Esophagus muscularis mucosa (tissue), 4 donors: ENCODE measurements around the gene EHBP1. TPM values are rescaled to one million over a fixed set of nuclear protein-coding genes. Genes with fewer than 3 reads are reported as not detected.

ENCODE experiments used
- DNase-seq: peaks from one replicate; pipeline ENCODE4 v3.0.0-alpha.2; 2017; ENCODE audit errors: extremely low spot score
- H3K27ac ChIP-seq, 4 donors: fragments of 200-600 bp; sonication (generic); replicated peaks in 1 of 4; 1 replicate in 3 of 4; 2 replicates in 1 of 4; pipeline ENCODE4 v1.5.1; 2016 to 2019; ENCODE audit warnings: mild to moderate bottlenecking in 1 of 4
- H3K27me3 ChIP-seq, 4 donors: fragments of 200-600 bp; sonication (generic); one replicate each; pipeline versions ENCODE4 v1.5.1 to v1.6.0; 2016 to 2019
- H3K36me3 ChIP-seq, 4 donors: fragments of 200-600 bp; sonication (generic); one replicate each; pipeline ENCODE4 v1.5.1; 2016 to 2019
- H3K4me1 ChIP-seq, 4 donors: fragments of 200-600 bp; sonication (generic); one replicate each; pipeline ENCODE4 v1.5.1; 2016 to 2019
- H3K4me3 ChIP-seq, 4 donors: fragments of 200-600 bp; sonication (generic); 1 replicate in 2 of 4; 2 replicates in 2 of 4; pipeline ENCODE4 v1.5.1; 2016 to 2019; ENCODE audit warnings: mild to moderate bottlenecking in 4 of 4, moderate library complexity in 1 of 4
- H3K9me3 ChIP-seq, 4 donors: fragments of 200-600 bp; sonication (generic); 1 replicate in 3 of 4; 2 replicates in 1 of 4; pipeline ENCODE4 v1.5.1; 2016 to 2019
- EP300 ChIP-seq: sonication (generic); formaldehyde crosslinking; IDR thresholded peaks from one replicate; pipeline ENCODE4 v1.6.1; 2017; ENCODE audit warnings: antibody characterized with exemption
- POLR2A ChIP-seq: fragments of 450-650 bp; IDR thresholded peaks from one replicate; pipeline ENCODE4 v1.6.1; 2017; ENCODE audit warnings: antibody characterized with exemption, moderate library complexity, mild to moderate bottlenecking, low read depth
- POLR2AphosphoS5 ChIP-seq, 2 donors: sonication (generic); formaldehyde crosslinking; IDR thresholded peaks; one replicate each; pipeline ENCODE4 v1.6.1; 2017; ENCODE audit warnings: antibody characterized with exemption in 2 of 2
- WGBS: methylation state at CpG from one replicate; pipeline ENCODE4 v1.1.5; 2018; 5-methylcytosine and 5-hydroxymethylcytosine counted together
- intact Hi-C: fragments of 100-400 bp; cut with DNase I; formaldehyde crosslinking; loops from one replicate; pipeline ENCODE4 v1.15.1; 2023
- total RNA-seq, 4 donors: library from RNA; depleted of rRNA; stranded (reverse); fragments of >200 nt; gene quantifications; one replicate each; pipeline versions ENCODE4 v1.1.0 to v1.2.1, GENCODE V29; 2016
- TF ChIP-seq, protein P1 (sequence below), 3 experiments: fragments of 200-600 bp in 2 of 3; fragments of 450-650 bp in 1 of 3; sonication (generic) in 2 of 3; IDR thresholded peaks; one replicate each; pipeline ENCODE4 v1.5.1; 2017 to 2019; ENCODE audit warnings: antibody characterized with exemption in 3 of 3, mild to moderate bottlenecking in 2 of 3, moderate library complexity in 1 of 3

EHBP1 gene
- total RNA-seq, 4 donors from 2014 or later, result 103 to 199 (median 151) TPM

DNA sequence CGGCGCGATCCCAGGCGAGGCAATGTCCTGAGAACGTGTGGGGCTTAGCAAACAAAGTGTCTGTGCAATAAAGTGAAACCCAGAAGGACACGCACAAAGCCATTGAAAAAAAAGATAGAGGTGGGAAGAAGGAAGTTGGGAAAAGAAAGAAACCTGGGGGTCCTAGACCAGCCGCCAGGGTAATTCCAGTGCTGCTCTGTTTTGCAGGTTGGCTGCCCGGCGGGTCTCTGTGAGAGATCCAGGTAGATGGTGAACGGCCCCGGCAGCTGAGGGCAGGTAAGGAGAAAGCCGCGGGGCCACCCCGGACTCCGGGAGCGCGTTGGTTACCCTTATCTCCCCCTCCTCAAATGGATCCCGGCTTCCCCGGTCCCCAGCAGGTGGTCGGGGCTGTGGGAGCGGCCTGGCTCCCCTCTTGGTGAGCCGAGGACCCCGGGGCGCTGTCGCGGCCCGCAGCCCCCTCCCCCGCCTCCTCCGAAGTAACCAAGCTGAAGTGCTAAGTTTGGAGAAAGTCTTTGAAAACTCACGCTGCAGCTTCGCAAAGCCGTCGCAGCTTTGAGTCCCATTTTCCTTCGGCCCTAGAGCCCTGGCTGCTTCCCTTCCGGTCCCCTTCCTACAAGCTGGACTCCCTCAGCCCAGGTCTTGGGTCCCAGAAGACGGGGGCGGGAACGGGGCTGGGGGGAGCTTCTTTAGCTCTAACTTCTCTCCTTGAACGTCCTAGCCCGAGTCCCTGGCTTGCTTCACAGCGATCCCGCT is 345.7 kb downstream of the EHBP1 start:
- Histone ChIP-seq H3K9me3 (peaks cover 0 to 7% (median 0%) of the 10 kb centered on the region in 4 donors), H3K4me3 (peak overlapping the region; percentile 54 to 62 (median 58)), H3K27me3 (peaks cover 0 to 100% (median 69%) of the 10 kb centered on the region in 4 donors), H3K4me1 (peaks cover 62 to 74% (median 68%) of the 10 kb centered on the region in 4 donors), H3K36me3 (peaks cover 0 to 17% (median 9%) of the 10 kb centered on the region in 4 donors), H3K27ac (no peak overlapping the region)
- no peak for DNase-seq
- TF ChIP-seq, protein P1, sequence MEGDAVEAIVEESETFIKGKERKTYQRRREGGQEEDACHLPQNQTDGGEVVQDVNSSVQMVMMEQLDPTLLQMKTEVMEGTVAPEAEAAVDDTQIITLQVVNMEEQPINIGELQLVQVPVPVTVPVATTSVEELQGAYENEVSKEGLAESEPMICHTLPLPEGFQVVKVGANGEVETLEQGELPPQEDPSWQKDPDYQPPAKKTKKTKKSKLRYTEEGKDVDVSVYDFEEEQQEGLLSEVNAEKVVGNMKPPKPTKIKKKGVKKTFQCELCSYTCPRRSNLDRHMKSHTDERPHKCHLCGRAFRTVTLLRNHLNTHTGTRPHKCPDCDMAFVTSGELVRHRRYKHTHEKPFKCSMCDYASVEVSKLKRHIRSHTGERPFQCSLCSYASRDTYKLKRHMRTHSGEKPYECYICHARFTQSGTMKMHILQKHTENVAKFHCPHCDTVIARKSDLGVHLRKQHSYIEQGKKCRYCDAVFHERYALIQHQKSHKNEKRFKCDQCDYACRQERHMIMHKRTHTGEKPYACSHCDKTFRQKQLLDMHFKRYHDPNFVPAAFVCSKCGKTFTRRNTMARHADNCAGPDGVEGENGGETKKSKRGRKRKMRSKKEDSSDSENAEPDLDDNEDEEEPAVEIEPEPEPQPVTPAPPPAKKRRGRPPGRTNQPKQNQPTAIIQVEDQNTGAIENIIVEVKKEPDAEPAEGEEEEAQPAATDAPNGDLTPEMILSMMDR (IDR thresholded peaks at IDR 0.05), result no peak
- TF ChIP-seq POLR2AphosphoS5 (IDR thresholded peaks at IDR 0.05), result no peak
- no peak for TF ChIP-seq EP300
- no peak for TF ChIP-seq POLR2A
- 18% methylated on average over 33 of the region's 42 CpGs for WGBS
- intact Hi-C loops, result no loop called here

DNA sequence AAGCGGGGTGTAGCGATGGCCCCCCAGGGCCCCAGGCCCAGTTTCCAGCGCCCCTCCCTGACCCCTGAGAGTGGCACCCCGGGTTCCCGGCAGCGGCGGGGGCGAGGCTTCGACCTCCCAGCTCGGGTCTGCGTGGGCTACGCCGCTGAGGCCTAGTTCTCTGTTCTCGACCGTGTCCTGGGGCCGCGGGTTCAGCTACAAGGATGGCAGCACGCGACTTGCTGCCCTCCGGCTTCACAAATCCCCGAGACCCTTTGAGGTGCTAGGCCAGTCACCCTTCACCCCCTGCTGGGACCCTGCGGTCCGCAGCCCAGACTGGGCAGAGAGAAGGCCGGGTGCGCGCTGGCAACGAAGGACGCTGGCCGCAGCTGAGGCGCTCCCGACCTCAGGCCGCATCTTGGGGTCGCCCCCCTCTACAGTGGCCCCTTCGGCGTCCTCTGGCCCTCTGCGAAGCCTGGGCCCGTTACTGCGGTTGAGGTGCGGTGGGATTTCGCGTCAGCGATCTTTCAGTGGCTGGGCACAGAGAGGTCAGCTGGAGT is 346.4 kb downstream of the EHBP1 start:
- Histone ChIP-seq H3K9me3 (peaks cover 0 to 7% (median 0%) of the 10 kb centered on the region in 4 donors), H3K4me3 (no peak overlapping the region), H3K4me1 (peaks cover 67 to 80% (median 72%) of the 10 kb centered on the region in 4 donors), H3K27ac (no peak overlapping the region), H3K36me3 (peaks cover 0 to 11% (median 4%) of the 10 kb centered on the region in 4 donors), H3K27me3 (peaks cover 0 to 100% (median 74%) of the 10 kb centered on the region in 4 donors)
- TF ChIP-seq POLR2AphosphoS5 (IDR thresholded peaks at IDR 0.05) (no peak), EP300 (no peak), POLR2A (no peak)
- TF ChIP-seq, protein P1 (IDR thresholded peaks at IDR 0.05), result no peak
- intact Hi-C loops, result no loop called here
- 79% methylated on average over 20 of the region's 42 CpGs for WGBS
- DNase-seq, result no peak

DNA sequence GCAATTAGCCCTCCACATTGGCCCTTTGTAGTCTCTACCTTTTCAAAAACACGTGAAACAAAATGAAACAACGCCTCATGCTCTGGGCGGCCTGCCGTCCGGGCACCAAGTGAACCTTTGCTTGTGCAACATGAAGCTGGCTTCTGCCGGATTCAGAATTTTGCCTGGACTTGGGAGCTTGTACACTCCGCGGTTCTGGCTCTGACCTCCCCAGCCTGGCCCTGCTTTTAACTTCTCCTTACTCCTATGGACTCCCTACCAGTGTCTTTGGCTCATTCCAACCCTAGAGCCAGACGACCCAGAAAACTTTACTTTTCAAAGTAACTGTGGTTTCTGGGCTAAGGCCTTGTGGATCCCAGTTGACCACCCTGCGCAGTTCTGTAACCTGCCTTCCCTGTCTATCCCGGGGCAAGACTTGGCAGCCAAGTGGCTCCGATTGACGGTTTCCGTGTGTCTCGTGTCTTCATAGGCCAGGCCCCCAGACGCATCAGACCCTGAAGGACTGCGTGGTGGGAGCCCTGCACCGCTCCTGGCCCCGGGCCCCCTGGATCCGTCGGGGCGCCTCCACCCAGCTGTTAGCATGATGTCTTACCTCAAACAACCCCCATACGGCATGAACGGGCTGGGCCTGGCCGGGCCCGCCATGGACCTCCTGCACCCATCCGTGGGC is 347.0 kb downstream of the EHBP1 start:
- Histone ChIP-seq H3K4me3 (no peak overlapping the region), H3K4me1 (peaks cover 64 to 81% (median 76%) of the 10 kb centered on the region in 4 donors), H3K9me3 (peaks cover 0 to 7% (median 0%) of the 10 kb centered on the region in 4 donors), H3K36me3 (peaks cover 0 to 4% (median under 1%) of the 10 kb centered on the region in 4 donors), H3K27me3 (peaks cover 0 to 100% (median 76%) of the 10 kb centered on the region in 4 donors), H3K27ac (no peak overlapping the region)
- DNase-seq, result peak; percentile 90
- intact Hi-C loops, result no loop called here
- 87% methylated on average over 26 of the region's 27 CpGs for WGBS
- TF ChIP-seq, protein P1 (IDR thresholded peaks at IDR 0.05), result no peak
- TF ChIP-seq POLR2A (no peak), POLR2AphosphoS5 (IDR thresholded peaks at IDR 0.05) (no peak), EP300 (no peak)

DNA sequence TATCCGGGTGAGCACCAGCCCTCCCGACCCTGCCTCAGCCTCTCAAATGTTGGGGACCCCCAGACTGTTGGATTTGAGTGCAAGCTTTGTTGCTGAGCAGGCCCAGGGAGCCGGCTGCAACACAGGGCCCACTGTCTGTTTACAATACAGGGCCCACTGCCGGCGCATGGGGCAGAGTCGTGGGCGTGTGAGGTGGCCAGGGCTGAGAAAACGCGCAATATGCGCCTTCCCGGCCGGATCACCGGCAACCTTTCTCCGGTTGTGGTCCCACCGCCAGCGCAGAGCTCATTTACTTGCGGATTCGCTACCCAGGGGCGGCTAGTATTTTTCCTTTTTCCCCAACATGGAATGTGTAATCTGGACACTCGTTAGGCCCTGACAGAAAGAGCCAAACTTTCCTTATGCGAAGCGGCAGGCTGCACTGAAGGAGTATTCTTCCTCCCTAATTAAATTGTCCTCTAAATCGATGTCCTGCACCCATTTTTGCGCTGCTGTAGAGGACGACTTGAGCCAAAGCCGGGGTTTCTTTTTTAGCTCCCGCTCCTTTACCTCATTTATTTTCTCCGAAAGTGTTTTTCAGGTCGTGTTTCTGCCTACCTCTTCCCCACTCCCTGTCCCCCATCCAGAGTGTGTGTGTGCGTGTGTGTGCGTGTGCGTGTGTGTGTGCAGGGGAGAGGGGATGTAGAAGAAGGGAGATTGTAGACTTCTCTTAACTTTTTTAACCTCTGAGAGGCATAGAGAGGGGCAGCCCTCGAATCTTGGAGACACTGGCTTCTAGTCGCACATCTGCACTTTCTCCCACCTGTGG is 347.8 kb downstream of the EHBP1 start:
- Histone ChIP-seq H3K4me3 (peak overlapping the region in 2 of 4 donors; percentile 28 to 37), H3K4me1 (peaks cover 64 to 81% (median 76%) of the 10 kb centered on the region in 4 donors), H3K36me3 (no peaks in the 10 kb centered on the region), H3K27me3 (peaks cover 0 to 100% (median 77%) of the 10 kb centered on the region in 4 donors), H3K9me3 (peaks cover 0 to 7% (median 0%) of the 10 kb centered on the region in 4 donors), H3K27ac (no peak overlapping the region)
- no peak for DNase-seq
- 77% methylated on average over 34 of the region's 34 CpGs for whole genome bisulfite sequencing
- no peak for TF ChIP-seq POLR2AphosphoS5 (IDR thresholded peaks at IDR 0.05)
- TF ChIP-seq POLR2A, result no peak
- TF ChIP-seq EP300, result no peak
- TF ChIP-seq, protein P1 (IDR thresholded peaks at IDR 0.05), result no peak
- intact Hi-C loops, result no loop called here
